ENCODE data around the gene SLC35F6.

Gene SLC35F6

DNA sequence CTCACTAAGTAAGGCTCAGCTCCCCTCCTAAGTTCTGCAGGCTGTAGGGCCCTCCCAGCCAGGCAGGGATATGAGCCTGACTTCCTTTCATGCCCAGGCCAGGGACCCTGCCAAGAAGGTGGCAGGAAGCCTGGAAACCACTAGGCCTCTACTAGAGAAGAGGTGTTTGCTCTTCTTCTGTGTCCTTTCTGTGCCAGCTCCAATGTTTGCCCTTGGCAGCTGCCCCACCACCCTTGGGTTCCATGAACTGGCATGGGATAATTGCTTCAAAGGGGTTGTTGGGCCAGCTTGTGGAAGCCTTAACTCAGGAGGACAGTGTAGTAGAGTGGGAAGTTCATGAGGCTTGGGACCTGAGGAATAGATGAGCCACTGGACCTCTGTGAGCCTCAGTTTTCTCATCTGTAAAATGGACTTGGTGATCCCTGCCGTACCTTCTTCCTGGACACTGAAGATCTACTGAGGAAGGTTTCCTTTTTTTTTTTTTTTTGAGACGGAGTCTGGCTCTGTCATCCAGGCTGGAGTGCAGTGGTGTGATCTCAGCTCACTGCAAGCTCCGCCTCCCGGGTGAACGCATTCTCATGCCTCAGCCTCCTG lies 3.9 kb downstream of the SLC35F6 start:
- H3K9ac ChIP-seq (ENCODE audit: low read depth, low read length, poor library complexity), result no peak overlapping the region
- H2AFZ ChIP-seq (ENCODE audit: low read length), result no peak overlapping the region
- H2BK5ac ChIP-seq (ENCODE audit: low read length), result no peak overlapping the region
- no peaks in the 10 kb centered on the region for H3K27me3 ChIP-seq (ENCODE audit: control insufficient read depth in 3 of 3, insufficient read depth in 3 of 3, low read depth in 1 of 3, low read length in 3 of 3)
- H2BK120ac ChIP-seq (ENCODE audit: low read depth, low read length), result no peak overlapping the region
- no peak overlapping the region for H3K4me2 ChIP-seq (ENCODE audit: insufficient read depth, low read length, poor library complexity, severe bottlenecking)
- no peak overlapping the region for H2BK15ac ChIP-seq (ENCODE audit: low read length)
- no peak overlapping the region for H2AK5ac ChIP-seq (ENCODE audit: low read depth, low read length)
- H3K4me1 ChIP-seq (ENCODE audit: control insufficient read depth in 2 of 2, insufficient read depth in 1 of 2, low read depth in 1 of 2, low read length in 2 of 2), result peaks cover 7 to 34% of the 10 kb centered on the region in 2 donors
- H3K79me1 ChIP-seq (ENCODE audit: low read depth, low read length), result peaks cover 3% of the 10 kb centered on the region
- no peak overlapping the region for H3K4ac ChIP-seq (ENCODE audit: low read length)
- DNase-seq (ENCODE audit: low spot score), result no peak
- no peak overlapping the region for H3K4me3 ChIP-seq (ENCODE audit: low read length in 2 of 2)
- H3K36me3 ChIP-seq (replicated peaks in 1 of 2; ENCODE audit: control insufficient read depth in 2 of 2, insufficient read depth in 2 of 2, low read length in 2 of 2), result peaks cover 0 to 59% of the 10 kb centered on the region in 2 donors
- H3K9me3 ChIP-seq (replicated peaks in 1 of 2; ENCODE audit: control insufficient read depth in 2 of 2, insufficient read depth in 1 of 2, low read depth in 1 of 2, low read length in 2 of 2), result no peaks in the 10 kb centered on the region
- no CpG with 5 or more reads among the region's 5 CpGs for WGBS, 2 donors (ENCODE audit: extremely low coverage in 2 of 2, insufficient read length in 2 of 2, insufficient replicate concordance in 1 of 2)
- no peak overlapping the region for H3K14ac ChIP-seq (ENCODE audit: low read length)
- H3K18ac ChIP-seq (ENCODE audit: low read length), result no peak overlapping the region
- no peak overlapping the region for H3K27ac ChIP-seq (replicated peaks; ENCODE audit: low read length)
- no peak overlapping the region for H3K23ac ChIP-seq (ENCODE audit: low read depth, low read length, poor library complexity)
- H2BK12ac ChIP-seq (ENCODE audit: low read length), result no peak overlapping the region
- no peak overlapping the region for H4K91ac ChIP-seq (ENCODE audit: low read depth, low read length, poor library complexity)
- no peak overlapping the region for H4K8ac ChIP-seq (ENCODE audit: low read depth, low read length)

DNA sequence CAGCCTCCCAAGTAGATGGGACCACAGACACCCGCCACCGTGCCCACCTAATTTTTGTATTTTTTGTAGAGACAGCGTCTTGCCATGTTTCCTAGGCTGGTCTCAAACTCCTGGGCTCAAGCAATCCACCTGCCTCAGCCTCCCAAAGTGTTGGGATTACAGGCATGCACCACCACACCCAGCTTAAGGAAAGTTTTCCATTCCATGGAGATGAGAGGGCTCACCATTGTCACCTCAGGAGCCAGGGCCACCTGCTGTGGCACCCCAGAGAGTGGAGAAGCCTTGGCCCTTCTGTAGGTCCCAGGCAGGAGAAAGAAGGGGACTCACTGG lies 4.6 kb downstream of the SLC35F6 start:
- H2BK12ac ChIP-seq (ENCODE audit: low read length), result no peak overlapping the region
- no peak overlapping the region for H3K4me2 ChIP-seq (ENCODE audit: insufficient read depth, low read length, poor library complexity, severe bottlenecking)
- no peaks in the 10 kb centered on the region for H3K9me3 ChIP-seq (replicated peaks in 1 of 2; ENCODE audit: control insufficient read depth in 2 of 2, insufficient read depth in 1 of 2, low read depth in 1 of 2, low read length in 2 of 2)
- no peak overlapping the region for H2AK5ac ChIP-seq (ENCODE audit: low read depth, low read length)
- H3K79me1 ChIP-seq (ENCODE audit: low read depth, low read length), result peaks cover 3% of the 10 kb centered on the region
- H4K91ac ChIP-seq (ENCODE audit: low read depth, low read length, poor library complexity), result no peak overlapping the region
- H3K4me1 ChIP-seq (ENCODE audit: control insufficient read depth in 2 of 2, insufficient read depth in 1 of 2, low read depth in 1 of 2, low read length in 2 of 2), result peaks cover 7 to 34% of the 10 kb centered on the region in 2 donors
- no peak overlapping the region for H3K4ac ChIP-seq (ENCODE audit: low read length)
- no peak overlapping the region for H2BK15ac ChIP-seq (ENCODE audit: low read length)
- H3K4me3 ChIP-seq (ENCODE audit: low read length in 2 of 2), result no peak overlapping the region
- peak overlapping the region; percentile 81 for H3K23ac ChIP-seq (ENCODE audit: low read depth, low read length, poor library complexity)
- H3K18ac ChIP-seq (ENCODE audit: low read length), result no peak overlapping the region
- no CpG with 5 or more reads among the region's 3 CpGs for WGBS, 2 donors (ENCODE audit: extremely low coverage in 2 of 2, insufficient read length in 2 of 2, insufficient replicate concordance in 1 of 2)
- no peak overlapping the region for H3K9ac ChIP-seq (ENCODE audit: low read depth, low read length, poor library complexity)
- H3K36me3 ChIP-seq (replicated peaks in 1 of 2; ENCODE audit: control insufficient read depth in 2 of 2, insufficient read depth in 2 of 2, low read length in 2 of 2), result peaks cover 0 to 62% of the 10 kb centered on the region in 2 donors
- H2BK5ac ChIP-seq (ENCODE audit: low read length), result peak overlapping the region; percentile 78
- no peak overlapping the region for H2BK120ac ChIP-seq (ENCODE audit: low read depth, low read length)
- no peak overlapping the region for H2AFZ ChIP-seq (ENCODE audit: low read length)
- DNase-seq (ENCODE audit: low spot score), result no peak
- no peak overlapping the region for H4K8ac ChIP-seq (ENCODE audit: low read depth, low read length)
- no peak overlapping the region for H3K14ac ChIP-seq (ENCODE audit: low read length)
- no peak overlapping the region for H3K27ac ChIP-seq (replicated peaks; ENCODE audit: low read length)
- no peaks in the 10 kb centered on the region for H3K27me3 ChIP-seq (ENCODE audit: control insufficient read depth in 3 of 3, insufficient read depth in 3 of 3, low read depth in 1 of 3, low read length in 3 of 3)

DNA sequence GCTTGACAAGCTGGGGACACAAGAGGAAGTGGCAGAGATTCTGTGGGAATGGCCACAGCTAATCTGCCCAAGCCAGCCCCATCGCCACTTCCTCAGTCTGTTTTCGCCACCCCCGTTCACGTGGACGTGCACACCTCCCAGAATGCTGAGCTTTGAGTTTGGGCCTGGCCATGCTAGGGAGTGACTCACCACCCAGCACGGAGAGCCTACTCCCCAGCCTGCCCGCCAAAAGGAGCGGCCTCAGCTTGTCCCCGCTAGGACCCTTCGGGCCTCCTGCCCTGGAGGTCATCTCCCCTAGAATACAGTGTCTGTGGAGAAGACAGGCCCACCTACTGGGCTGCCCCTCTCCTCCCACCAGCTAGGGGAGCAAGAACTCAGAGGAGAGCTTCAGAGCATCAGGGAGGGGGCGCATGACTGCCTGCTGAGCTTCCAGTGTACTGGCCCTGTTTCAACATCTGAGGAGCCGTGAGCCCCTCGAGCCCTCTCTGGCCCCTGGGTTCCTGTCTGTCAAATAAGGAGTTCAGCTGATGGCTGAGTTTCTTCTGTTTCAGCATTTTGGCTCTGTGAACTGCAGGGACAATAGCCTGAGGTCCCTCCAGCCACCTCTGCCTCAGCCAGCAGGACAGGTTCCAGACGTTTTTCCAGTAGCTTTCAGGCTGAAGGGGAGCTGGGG lies 5.1 kb downstream of the SLC35F6 start:
- Histone ChIP-seq H3K27ac (replicated peaks; ENCODE audit: low read length) (no peak overlapping the region), H3K18ac (ENCODE audit: low read length) (no peak overlapping the region), H2BK12ac (ENCODE audit: low read length) (no peak overlapping the region), H3K4ac (ENCODE audit: low read length) (no peak overlapping the region), H3K9me3 (replicated peaks in 1 of 2; ENCODE audit: control insufficient read depth in 2 of 2, insufficient read depth in 1 of 2, low read depth in 1 of 2, low read length in 2 of 2) (no peaks in the 10 kb centered on the region), H3K36me3 (replicated peaks in 1 of 2; ENCODE audit: control insufficient read depth in 2 of 2, insufficient read depth in 2 of 2, low read length in 2 of 2) (peaks cover 1 to 67% of the 10 kb centered on the region in 2 donors), H3K27me3 (ENCODE audit: control insufficient read depth in 3 of 3, insufficient read depth in 3 of 3, low read depth in 1 of 3, low read length in 3 of 3) (no peaks in the 10 kb centered on the region), H3K23ac (ENCODE audit: low read depth, low read length, poor library complexity) (peak overlapping the region; percentile 81), H3K4me2 (ENCODE audit: insufficient read depth, low read length, poor library complexity, severe bottlenecking) (no peak overlapping the region), H2AFZ (ENCODE audit: low read length) (no peak overlapping the region), H3K9ac (ENCODE audit: low read depth, low read length, poor library complexity) (no peak overlapping the region), H3K4me3 (ENCODE audit: low read length in 2 of 2) (no peak overlapping the region), H3K4me1 (ENCODE audit: control insufficient read depth in 2 of 2, insufficient read depth in 1 of 2, low read depth in 1 of 2, low read length in 2 of 2) (peaks cover 7 to 34% of the 10 kb centered on the region in 2 donors), H2BK15ac (ENCODE audit: low read length) (no peak overlapping the region), H2BK120ac (ENCODE audit: low read depth, low read length) (no peak overlapping the region), H3K14ac (ENCODE audit: low read length) (no peak overlapping the region), H2AK5ac (ENCODE audit: low read depth, low read length) (no peak overlapping the region), H4K91ac (ENCODE audit: low read depth, low read length, poor library complexity) (no peak overlapping the region), H4K8ac (ENCODE audit: low read depth, low read length) (no peak overlapping the region), H3K79me1 (ENCODE audit: low read depth, low read length) (peaks cover 3% of the 10 kb centered on the region), H2BK5ac (ENCODE audit: low read length) (peak overlapping the region; percentile 78)
- DNase-seq (ENCODE audit: low spot score), result no peak
- no CpG with 5 or more reads among the region's 14 CpGs for WGBS, 2 donors (ENCODE audit: extremely low coverage in 2 of 2, insufficient read length in 2 of 2, insufficient replicate concordance in 1 of 2)

DNA sequence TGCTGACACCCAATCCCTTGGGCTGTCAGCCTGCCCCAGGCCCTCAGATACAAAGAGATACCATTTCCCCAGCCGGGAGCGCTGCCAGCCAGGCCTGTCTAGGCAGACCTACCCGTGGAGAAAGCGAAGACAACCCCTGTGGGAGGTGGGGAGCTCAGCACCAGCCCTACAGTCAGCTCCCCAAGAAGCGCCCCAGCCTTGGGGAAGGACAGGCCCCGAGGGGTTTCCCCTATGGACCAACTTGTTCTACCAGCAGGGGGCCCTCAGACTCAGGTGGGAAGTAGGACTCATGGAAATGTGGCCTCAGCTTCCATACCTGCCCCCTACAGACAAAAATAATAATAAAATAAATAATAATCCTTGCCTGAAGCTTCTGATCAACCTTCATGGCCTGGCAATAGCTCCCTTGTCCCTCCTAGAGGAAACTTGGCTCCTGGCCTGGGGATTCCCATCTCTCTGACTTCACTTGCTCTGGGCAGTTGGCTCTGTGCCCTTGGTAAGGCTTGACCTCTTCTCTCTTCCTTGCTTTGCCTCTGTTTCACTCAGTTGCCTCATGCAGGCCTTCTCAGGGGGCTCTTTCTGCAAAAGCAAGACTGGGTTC lies 7.0 kb downstream of the SLC35F6 start:
- Histone ChIP-seq H3K23ac (ENCODE audit: low read depth, low read length, poor library complexity) (no peak overlapping the region), H3K4me1 (ENCODE audit: control insufficient read depth in 2 of 2, insufficient read depth in 1 of 2, low read depth in 1 of 2, low read length in 2 of 2) (peaks cover 2 to 21% of the 10 kb centered on the region in 2 donors), H3K27me3 (ENCODE audit: control insufficient read depth in 3 of 3, insufficient read depth in 3 of 3, low read depth in 1 of 3, low read length in 3 of 3) (no peaks in the 10 kb centered on the region), H2AK5ac (ENCODE audit: low read depth, low read length) (no peak overlapping the region), H4K8ac (ENCODE audit: low read depth, low read length) (no peak overlapping the region), H3K14ac (ENCODE audit: low read length) (no peak overlapping the region), H2BK15ac (ENCODE audit: low read length) (no peak overlapping the region), H3K4me3 (ENCODE audit: low read length in 2 of 2) (no peak overlapping the region), H2BK5ac (ENCODE audit: low read length) (no peak overlapping the region), H3K18ac (ENCODE audit: low read length) (no peak overlapping the region), H4K91ac (ENCODE audit: low read depth, low read length, poor library complexity) (no peak overlapping the region), H3K4me2 (ENCODE audit: insufficient read depth, low read length, poor library complexity, severe bottlenecking) (no peak overlapping the region), H3K36me3 (replicated peaks in 1 of 2; ENCODE audit: control insufficient read depth in 2 of 2, insufficient read depth in 2 of 2, low read length in 2 of 2) (peaks cover 11 to 79% of the 10 kb centered on the region in 2 donors), H3K27ac (replicated peaks; ENCODE audit: low read length) (no peak overlapping the region), H3K9me3 (replicated peaks in 1 of 2; ENCODE audit: control insufficient read depth in 2 of 2, insufficient read depth in 1 of 2, low read depth in 1 of 2, low read length in 2 of 2) (no peaks in the 10 kb centered on the region), H2AFZ (ENCODE audit: low read length) (no peak overlapping the region), H3K4ac (ENCODE audit: low read length) (no peak overlapping the region), H2BK120ac (ENCODE audit: low read depth, low read length) (no peak overlapping the region), H3K9ac (ENCODE audit: low read depth, low read length, poor library complexity) (no peak overlapping the region), H3K79me1 (ENCODE audit: low read depth, low read length) (peaks cover 6% of the 10 kb centered on the region), H2BK12ac (ENCODE audit: low read length) (no peak overlapping the region)
- DNase-seq (ENCODE audit: low spot score), result no peak
- WGBS, 2 donors (ENCODE audit: extremely low coverage in 2 of 2, insufficient read length in 2 of 2, insufficient replicate concordance in 1 of 2), result no CpG with 5 or more reads among the region's 6 CpGs
